ENCODE measurements around the gene PNMA8C.
"Not testable (repeated sequence)": the region's sequence is repeated elsewhere in the genome, so short reads cannot be mapped to it uniquely, and the experiment has no call there.

PNMA8C gene

GRCh38 chr19:46390866-46391265 lies 37.9 kb downstream of the PNMA8C start:
- DNase-seq (ENCODE audit: low read depth in 2 of 3, low spot score in 1 of 3): no peak

- no peak for DNase-seq (ENCODE audit: low read depth in 2 of 3, low spot score in 1 of 3)
These were observed 38.4 kb downstream of the PNMA8C start for GRCh38 chr19:46390121-46390858.

- no peak for DNase-seq (ENCODE audit: low read depth in 2 of 3, low spot score in 1 of 3)
These were observed 40.2 kb downstream of the PNMA8C start for GRCh38 chr19:46388311-46389095.

GRCh38 chr19:46387713-46388130 lies 41.0 kb downstream of the PNMA8C start:
- DNase-seq (ENCODE audit: low read depth in 2 of 3, low spot score in 1 of 3): no peak

- no peak for DNase-seq (ENCODE audit: low read depth in 2 of 3, low spot score in 1 of 3)
These were observed 41.6 kb downstream of the PNMA8C start for GRCh38 chr19:46386996-46387712.

- DNase-seq (ENCODE audit: low read depth in 2 of 3, low spot score in 1 of 3): no peak
These were observed 42.6 kb downstream of the PNMA8C start for GRCh38 chr19:46386151-46386550.

- no peak for DNase-seq (ENCODE audit: low read depth in 2 of 3, low spot score in 1 of 3)
These were observed 43.1 kb downstream of the PNMA8C start for GRCh38 chr19:46385636-46386035.

GRCh38 chr19:46384396-46384795 lies 44.3 kb downstream of the PNMA8C start:
- DNase-seq (ENCODE audit: low read depth in 2 of 3, low spot score in 1 of 3): no peak

GRCh38 chr19:46383846-46384245 lies 44.9 kb downstream of the PNMA8C start:
- no peak for DNase-seq (ENCODE audit: low read depth in 2 of 3, low spot score in 1 of 3)

- DNase-seq (ENCODE audit: low read depth in 2 of 3, low spot score in 1 of 3): no peak
These were observed 45.4 kb downstream of the PNMA8C start for GRCh38 chr19:46383171-46383815.

GRCh38 chr19:46381756-46382345 lies 46.9 kb downstream of the PNMA8C start:
- no peak for DNase-seq (ENCODE audit: low read depth in 2 of 3, low spot score in 1 of 3)

GRCh38 chr19:46381346-46381745 lies 47.4 kb downstream of the PNMA8C start:
- no peak for DNase-seq (ENCODE audit: low read depth in 2 of 3, low spot score in 1 of 3)

- DNase-seq (ENCODE audit: low read depth in 2 of 3, low spot score in 1 of 3): no peak
These were observed 48.0 kb downstream of the PNMA8C start for GRCh38 chr19:46380690-46381089.

- DNase-seq (ENCODE audit: low read depth in 2 of 3, low spot score in 1 of 3): no peak
These were observed 50.5 kb downstream of the PNMA8C start for GRCh38 chr19:46378268-46378667.

GRCh38 chr19:46376241-46377153 lies 52.2 kb downstream of the PNMA8C start:
- no peak for DNase-seq (ENCODE audit: low read depth in 2 of 3, low spot score in 1 of 3)

- not testable (repeated sequence) for DNase-seq (ENCODE audit: low read depth in 2 of 3, low spot score in 1 of 3)
These were observed 53.2 kb downstream of the PNMA8C start for GRCh38 chr19:46375476-46376067.
